ENCODE data around the gene LRP1-AS. TPM values are rescaled to one million over a fixed set of nuclear protein-coding genes. Genes with fewer than 3 reads are reported as not detected.

Gene LRP1-AS
- total and polyA plus RNA-seq, 3 donors from 2014 or later: not detected

- no peaks in the 10 kb centered on the region for H3K4me1 ChIP-seq
- H3K4me3 ChIP-seq: no peak overlapping the region
- no peaks in the 10 kb centered on the region for H3K9me3 ChIP-seq
- DNase-seq: no peak
- intact Hi-C loops (cut with DNase I; ENCODE audit: low total_unique reads): no loop called here
- 80 to 81% methylated on average over 5 of the region's 5 CpGs for WGBS, 2 donors
- H3K36me3 ChIP-seq (ENCODE audit: low read depth, missing control alignments): no peaks in the 10 kb centered on the region
- H3K27ac ChIP-seq: no peak overlapping the region
- no peaks in the 10 kb centered on the region for H3K27me3 ChIP-seq
- TF ChIP-seq CTCF (IDR thresholded peaks at IDR 0.05): no peak
- TF ChIP-seq POLR2A (IDR thresholded peaks at IDR 0.05): no peak
Observed at GRCh38 chr12:57181561-57182155, 34.2 kb upstream of the LRP1-AS start.

- 61 to 64% methylated on average over 9 of the region's 9 CpGs for WGBS, 2 donors
- intact Hi-C loops (cut with DNase I; ENCODE audit: low total_unique reads): no loop called here
- H3K36me3 ChIP-seq (ENCODE audit: low read depth, missing control alignments): no peaks in the 10 kb centered on the region
Observed at GRCh38 chr12:57181072-57181471, 33.7 kb upstream of the LRP1-AS start.

GRCh38 chr12:57180321-57180989 is 33.0 kb upstream of the LRP1-AS start:
- WGBS, 2 donors: 92 to 100% methylated on average over 5 to 20 of the region's 20 CpGs
- no peaks in the 10 kb centered on the region for H3K27me3 ChIP-seq
- H3K4me3 ChIP-seq: no peak overlapping the region
- peaks cover 3% of the 10 kb centered on the region for H3K4me1 ChIP-seq
- H3K9me3 ChIP-seq: no peaks in the 10 kb centered on the region
- no peak for DNase-seq
- TF ChIP-seq POLR2A (IDR thresholded peaks at IDR 0.05) (no peak), CTCF (IDR thresholded peaks at IDR 0.05) (no peak)
- H3K27ac ChIP-seq: no peak overlapping the region
- intact Hi-C loops (cut with DNase I; ENCODE audit: low total_unique reads): no loop called here
- H3K36me3 ChIP-seq (ENCODE audit: low read depth, missing control alignments): no peaks in the 10 kb centered on the region

More at GRCh38 chr12:57181072-57181471, 33.7 kb upstream of the LRP1-AS start:
- no peaks in the 10 kb centered on the region for H3K27me3 ChIP-seq
- no peak for DNase-seq
- no peak for TF ChIP-seq CTCF (IDR thresholded peaks at IDR 0.05)
- TF ChIP-seq POLR2A (IDR thresholded peaks at IDR 0.05): no peak
- no peak overlapping the region for H3K27ac ChIP-seq
- H3K9me3 ChIP-seq: no peaks in the 10 kb centered on the region
- H3K4me3 ChIP-seq: no peak overlapping the region
- H3K4me1 ChIP-seq: no peaks in the 10 kb centered on the region

GRCh38 chr12:57179331-57180086 is 32.1 kb upstream of the LRP1-AS start:
- no peaks in the 10 kb centered on the region for H3K36me3 ChIP-seq (ENCODE audit: low read depth, missing control alignments)
- H3K4me1 ChIP-seq: peaks cover 13% of the 10 kb centered on the region
- no peaks in the 10 kb centered on the region for H3K9me3 ChIP-seq
- DNase-seq: no peak
- 81 to 89% methylated on average over 3 to 27 of the region's 27 CpGs for WGBS, 2 donors
- intact Hi-C loops (cut with DNase I; ENCODE audit: low total_unique reads): loop anchor here (2.0 kb wide), 1 partner anchor 53 kb away; no protein-coding TSS in a partner anchor
- H3K27ac ChIP-seq: no peak overlapping the region
- TF ChIP-seq CTCF (IDR thresholded peaks at IDR 0.05) (no peak), POLR2A (IDR thresholded peaks at IDR 0.05) (no peak)
- H3K27me3 ChIP-seq: no peaks in the 10 kb centered on the region
- no peak overlapping the region for H3K4me3 ChIP-seq
